GM19238 (cell line): ENCODE data around the gene BTNL3.

ENCODE experiments used
- DNase-seq: peaks from one replicate; pipeline ENCODE4 v3.0.0; 2011; ENCODE audit warnings: low spot score; ENCODE audit not compliant: insufficient read length

Gene BTNL3

DNA sequence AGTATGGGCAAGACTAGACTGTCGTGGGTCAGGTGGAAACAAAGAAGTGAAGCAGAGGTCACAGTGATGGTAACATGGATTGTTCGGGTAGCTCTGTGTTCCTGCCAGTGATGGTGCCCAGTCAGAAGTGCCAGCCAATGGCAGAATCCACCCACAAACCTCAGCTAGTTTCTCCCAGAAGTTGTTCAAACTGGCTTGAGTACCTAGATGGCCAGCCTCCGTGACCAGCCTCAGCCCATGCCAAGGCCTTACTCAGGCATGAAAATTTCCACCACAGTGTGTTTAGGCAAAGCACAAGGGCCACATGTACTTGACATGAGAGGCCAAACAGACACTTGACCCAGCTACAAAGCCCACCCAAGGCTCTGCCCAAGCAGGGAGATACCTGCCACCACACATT, 32.0 kb downstream of the BTNL3 start:
- no peak for DNase-seq

DNA sequence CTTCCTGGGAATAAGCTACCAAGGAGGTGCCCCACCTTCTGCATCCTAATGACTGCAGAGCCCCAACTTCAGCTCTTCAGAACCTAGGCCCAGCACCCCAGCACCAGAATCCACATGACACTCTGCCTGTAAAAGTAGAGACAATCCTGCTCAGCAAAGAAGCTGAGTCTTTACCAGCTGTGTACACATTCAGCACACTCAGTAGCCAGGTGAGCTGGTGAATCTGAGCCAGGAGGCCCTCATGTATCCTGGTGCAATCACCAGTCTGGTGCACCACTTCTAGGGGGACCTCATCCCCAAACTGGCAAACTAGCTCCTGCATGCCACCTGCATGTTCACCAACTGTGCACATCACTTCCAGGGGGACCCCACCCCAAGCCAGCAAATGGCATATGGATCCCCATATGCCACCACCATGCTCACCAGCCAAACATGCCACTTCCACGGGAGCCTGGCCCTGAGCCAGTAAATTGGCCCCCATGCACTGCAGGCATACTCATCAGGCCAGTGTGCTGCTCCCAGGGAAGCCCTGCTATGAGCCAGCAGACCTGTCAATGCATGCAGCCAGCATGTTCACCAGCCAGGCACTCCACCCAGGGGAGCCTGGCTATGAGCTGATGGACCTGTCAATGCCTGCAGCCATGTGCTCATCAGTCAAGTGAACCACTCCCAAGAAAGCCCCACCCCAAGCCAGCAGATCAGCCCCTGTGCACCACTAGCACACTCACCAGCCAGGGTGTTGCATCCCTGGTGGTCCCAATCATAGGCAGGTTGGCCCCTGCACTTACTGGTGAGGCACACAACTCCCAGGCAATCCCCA, 35.8 kb downstream of the BTNL3 start:
- no peak for DNase-seq

DNA sequence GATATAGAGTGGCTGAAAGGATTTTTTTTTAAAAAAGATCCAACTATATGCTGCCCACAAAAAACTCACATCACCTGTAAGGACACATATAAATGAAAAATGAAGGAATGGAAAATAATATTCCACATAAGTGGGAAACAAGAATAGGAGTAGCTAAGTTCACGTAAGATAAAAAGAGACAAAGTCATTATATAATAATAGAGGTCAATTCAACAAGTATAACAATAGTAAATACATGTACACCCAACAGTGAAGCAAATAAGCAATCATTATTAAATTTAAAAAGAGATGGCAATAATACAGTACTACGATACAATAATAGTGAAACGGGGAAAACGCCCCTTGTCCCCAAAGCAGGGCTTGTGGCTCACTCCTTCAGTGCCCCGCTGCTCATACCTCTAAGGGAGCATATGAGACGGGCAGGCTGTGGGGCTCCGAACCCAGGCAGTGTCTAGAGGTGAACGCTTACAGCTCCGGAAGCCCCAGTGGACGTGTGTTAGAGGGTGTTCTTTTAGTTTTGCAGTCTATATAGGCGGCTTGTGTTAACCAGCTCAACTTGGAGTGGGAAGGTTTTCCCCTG, 38.9 kb downstream of the BTNL3 start:
- DNase-seq, result no peak

DNA sequence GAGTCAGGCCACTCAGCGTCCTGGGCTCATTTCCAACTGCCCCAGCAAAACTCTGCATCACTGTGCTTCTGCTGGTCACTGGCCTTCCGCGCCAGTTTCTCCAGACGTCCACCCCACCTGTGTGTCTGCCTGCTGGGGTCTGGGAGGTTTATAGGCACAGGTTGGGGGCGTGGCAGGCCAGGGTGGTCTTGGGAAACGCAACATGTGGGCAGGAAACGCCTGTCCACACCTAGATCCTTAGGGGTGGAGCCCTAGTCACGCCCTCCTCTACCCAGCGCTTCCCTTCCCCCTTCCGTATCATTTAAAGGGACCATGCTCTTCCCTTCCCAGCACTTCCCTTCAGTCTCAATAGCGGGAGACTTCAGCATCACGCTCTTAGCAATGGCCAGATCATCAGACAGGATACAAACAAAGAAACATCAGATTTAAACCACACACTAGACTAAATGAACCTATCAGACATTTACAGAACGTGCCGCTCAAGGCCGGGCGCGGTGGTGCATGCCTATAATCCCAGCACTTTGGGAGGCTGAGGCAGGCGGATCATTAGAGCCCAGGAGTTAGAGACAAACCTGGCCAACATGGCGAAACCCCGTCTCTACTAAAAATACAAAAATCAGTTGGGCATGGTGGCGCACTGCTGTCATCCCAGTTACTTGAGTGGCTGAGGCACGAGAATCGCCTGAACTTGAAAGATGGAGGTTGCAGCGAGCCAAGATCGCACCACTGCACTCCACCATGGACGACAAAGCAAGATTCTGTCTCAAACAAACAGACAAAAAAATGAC, 39.6 kb downstream of the BTNL3 start:
- no peak for DNase-seq

DNA sequence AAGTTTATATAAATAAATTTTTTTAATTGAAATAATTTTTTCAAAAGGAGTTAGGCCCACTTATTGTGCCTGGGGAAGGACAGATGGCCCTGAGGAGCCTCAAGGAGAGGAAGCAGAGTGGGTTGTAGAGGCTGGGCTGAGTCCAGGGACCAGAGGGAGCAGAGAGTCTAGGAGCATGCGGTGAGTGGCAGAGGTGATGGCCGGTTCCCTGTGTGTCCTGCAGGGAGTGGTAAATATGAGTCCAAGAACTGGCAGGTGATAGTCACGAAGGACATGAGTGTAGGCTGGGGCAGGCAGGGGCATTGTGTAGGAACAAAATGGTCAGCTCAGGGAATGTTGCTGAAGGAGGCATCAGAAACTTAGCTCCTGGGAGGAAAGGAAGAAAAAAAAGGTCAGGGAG, 43.1 kb downstream of the BTNL3 start:
- DNase-seq, result no peak

DNA sequence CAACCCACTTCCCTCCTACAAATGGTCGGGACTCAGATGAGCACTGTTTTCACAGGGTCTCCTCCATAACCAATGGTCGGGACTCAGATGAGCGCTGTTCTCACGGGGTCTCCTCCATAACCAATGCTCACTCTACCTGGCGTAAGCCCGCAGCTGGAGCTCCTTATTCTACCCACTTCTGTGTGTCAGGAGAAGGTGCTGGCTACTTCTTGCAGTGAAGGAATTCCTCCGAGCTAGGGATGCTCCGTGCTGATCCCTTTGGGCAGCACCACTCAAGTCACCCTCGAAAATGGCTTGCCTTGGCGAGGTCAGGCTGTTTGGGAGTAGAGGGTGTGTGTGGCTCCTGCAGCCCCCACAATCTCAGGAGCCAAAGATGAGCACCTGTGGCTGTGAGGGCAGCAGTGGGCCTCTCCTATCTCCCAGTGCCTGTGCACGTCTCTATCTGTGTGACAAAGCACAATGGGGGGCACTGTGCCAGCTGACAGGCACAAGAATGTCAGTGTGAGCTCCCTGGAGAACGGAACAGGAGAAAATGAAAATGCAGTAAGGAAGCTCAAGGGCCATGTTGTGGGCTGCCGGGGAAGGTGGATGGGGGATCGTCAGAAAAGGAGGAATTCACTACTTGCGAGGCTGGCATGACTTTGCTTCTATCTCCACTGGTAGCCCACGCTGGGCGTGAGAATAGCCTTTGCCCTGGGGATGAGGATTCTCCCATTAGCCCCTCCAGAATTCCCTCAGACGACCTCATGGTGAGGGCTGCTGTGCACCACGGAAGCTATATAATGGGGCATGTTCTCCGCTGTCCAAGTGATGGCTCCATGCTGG, 47.6 kb downstream of the BTNL3 start:
- no peak for DNase-seq

DNA sequence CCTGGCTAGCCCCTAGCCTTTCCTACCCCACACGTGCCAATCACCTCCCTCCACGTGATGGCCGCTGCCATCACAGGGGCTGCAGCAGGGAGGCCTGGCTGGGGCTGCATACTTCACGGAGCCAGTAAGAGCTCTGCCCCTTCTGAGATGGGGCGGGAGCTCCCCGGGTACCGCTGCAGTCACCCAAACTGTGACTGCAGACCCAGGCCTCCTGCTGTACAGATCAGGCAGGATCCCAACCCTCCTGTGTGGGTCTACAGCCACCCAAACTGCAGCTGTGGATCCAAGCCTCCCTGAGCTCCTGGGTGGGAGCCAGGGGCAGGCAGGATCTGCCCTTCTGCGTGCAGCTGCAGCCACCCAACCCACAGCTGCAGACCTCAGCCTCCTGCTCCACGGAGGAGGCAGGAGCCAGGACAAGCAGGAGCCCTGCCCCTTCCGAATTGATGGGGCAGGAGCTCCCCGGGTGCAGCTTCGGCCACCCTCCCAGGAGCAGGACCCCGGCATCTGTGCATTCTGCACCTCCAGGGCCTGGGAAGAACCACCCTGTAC, 48.2 kb downstream of the BTNL3 start:
- no peak for DNase-seq

DNA sequence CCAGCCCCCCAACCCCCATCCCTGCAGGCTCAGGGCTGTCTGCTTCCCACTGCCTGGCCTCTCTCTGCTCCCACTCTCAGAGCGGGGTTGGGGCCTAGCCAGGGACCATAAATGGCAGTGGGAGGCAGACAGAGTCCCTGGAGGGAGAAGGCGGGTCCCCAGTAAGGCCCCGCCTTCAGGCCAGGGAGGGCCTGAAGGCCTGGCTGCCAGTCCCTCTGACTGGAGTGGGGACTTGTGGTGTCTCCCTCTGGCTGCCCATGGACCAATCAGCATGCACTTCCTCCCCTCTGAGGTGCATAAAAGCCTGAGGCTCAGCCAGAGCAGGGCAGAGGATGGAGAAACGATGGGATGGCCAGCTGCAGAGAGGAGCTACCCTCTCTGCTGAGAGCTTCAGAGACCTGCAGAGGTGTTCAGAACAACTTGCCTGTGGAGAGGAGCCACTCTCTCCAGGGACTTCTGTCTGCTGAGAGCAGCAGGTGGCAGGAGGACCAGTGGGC, 48.8 kb downstream of the BTNL3 start:
- no peak for DNase-seq

DNA sequence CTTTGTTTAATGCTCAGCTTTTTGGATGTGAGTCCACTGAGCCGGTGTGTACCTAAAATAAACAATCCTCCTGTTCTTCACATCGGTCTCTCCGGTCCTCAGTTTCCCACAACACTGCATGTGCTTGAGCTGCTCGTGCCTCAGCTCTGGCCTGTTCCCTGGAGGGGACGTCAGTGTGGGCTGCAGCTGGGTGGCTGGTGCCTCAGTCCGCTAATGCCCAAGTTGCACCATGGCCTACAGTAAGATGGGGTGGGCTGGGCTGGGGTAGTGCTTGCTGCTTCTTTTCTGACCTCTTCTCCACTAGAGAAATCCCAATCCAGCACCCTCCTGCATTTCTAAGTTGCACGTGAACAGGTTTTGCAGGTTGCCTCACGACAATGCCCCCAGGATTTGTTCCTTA, 50.8 kb downstream of the BTNL3 start:
- no peak for DNase-seq

DNA sequence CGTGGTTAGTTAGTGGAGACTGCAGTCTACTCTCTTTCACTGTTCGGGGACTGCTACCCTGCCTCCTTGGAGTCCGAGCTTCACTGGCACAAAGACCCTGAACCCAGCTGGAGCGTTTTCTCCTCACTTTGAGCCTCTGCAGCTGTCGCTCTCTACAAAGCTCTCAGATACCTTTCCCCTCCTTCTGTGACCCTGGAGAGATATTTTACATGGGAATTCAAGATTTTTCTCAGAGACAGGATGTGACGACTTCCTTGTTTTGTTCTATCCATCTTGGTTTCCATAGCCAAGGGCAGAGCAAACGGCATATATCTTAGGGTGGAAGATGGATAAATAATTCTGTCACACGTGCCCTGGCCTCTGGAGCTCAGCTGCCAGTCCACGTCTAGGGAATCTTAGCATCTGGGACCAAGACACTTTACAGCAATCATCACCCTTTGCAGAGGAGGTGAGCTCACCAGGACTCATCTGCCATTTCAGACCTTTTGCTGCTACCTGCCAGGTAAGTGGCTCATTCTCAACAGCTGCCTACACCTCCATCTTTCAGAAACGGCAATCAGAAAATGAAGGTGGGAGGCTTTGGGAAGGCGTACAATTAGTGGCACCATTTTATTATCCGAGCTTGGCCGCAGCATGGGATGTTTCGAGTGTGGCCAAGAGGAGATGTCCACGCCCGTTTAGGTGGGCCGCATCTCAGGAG, 51.4 kb downstream of the BTNL3 start, which contains the start of gene BTNL9:
TSS of gene BTNL9 (plus strand) at position 336 of the 700 bp plus-strand sequence. CDS start 5,224 bp downstream, outside the sequence.
- no peak for DNase-seq

DNA sequence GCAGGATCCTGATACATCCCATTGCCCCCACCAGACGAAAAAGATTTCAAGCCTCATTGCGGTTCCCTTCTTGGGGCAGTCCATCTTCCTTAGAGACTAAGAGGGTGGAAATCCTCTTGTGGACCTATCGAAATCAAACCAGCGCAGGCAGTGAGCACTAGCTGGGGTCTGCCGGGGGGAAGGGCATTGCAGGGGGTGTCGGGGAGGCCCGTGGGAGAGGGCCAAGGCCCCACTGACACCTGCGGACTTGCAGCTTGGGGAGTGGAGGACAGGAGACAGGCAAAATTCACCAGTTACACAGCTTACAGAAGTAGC, 51.9 kb downstream of the BTNL3 start:
- no peak for DNase-seq

DNA sequence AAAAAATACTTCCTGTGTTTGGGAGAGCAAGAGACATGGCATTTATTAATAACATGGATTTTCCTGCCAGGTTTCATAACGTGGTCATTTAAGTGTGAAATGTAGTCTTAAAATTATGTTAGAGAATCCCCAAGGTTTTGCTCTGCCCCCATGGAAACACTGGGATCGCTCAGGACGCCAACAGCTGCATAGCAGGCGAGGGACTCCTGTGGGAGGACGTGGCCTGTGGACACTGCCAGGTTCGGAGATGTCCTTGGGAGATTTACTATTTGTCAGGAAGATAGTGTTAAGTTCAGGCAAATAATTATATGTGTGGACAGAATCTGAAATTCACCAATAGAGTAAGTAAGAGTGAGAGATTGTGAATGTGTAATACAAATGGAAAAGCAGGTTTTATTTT, 52.4 kb downstream of the BTNL3 start:
- DNase-seq, result no peak

DNA sequence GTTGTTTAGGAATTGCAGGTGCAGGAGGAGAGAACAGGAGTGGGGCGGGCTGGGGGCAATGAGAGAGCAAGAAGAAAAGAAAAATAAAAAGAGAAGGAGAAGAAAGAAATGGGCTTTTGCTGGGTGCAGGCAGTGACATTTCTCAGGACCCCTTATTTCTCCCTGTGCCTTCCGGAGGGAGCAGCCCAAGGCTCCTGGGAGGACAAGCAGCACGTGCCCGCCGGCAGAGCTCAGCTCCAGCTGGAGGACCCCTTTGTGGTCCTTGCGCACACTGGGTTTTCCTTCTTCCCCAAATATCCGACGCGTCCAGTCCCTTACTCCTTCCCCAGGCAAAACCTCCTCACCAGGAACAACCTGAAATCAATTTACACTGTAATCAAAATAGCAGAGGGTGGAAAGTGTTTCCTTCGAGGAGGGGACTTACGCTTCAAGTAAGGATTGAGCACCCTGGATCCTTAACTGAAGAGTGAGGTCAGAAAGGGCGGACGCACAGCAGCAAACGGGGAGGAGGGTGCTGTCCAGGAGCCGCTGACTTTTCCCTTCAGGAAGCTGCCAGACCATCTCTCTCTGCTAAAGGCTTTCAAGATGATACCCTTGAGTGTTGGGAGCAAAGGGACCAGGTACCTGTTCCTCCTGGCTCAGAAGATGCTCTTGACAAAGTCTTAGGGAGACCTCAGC, 53.5 kb downstream of the BTNL3 start:
- DNase-seq, result no peak

DNA sequence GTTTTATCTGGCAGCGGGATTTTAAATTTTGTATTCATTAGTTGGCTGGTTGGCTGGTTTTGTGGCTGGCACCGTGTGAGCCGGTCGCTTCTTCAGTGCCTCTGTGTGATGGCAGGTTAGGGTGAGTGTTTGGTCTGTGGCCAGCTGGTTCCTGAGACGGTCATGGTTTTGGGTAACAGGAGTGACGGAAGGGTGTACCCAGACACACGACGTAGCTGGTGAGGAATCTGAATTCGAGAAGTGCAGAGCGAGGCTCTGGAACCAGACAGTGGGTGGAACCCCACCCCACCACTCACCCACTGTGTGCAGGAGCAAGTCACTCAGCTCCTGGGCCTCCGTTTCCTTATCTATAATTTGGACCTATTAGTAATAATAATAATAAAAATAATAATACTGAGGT, 54.1 kb downstream of the BTNL3 start:
- no peak for DNase-seq

DNA sequence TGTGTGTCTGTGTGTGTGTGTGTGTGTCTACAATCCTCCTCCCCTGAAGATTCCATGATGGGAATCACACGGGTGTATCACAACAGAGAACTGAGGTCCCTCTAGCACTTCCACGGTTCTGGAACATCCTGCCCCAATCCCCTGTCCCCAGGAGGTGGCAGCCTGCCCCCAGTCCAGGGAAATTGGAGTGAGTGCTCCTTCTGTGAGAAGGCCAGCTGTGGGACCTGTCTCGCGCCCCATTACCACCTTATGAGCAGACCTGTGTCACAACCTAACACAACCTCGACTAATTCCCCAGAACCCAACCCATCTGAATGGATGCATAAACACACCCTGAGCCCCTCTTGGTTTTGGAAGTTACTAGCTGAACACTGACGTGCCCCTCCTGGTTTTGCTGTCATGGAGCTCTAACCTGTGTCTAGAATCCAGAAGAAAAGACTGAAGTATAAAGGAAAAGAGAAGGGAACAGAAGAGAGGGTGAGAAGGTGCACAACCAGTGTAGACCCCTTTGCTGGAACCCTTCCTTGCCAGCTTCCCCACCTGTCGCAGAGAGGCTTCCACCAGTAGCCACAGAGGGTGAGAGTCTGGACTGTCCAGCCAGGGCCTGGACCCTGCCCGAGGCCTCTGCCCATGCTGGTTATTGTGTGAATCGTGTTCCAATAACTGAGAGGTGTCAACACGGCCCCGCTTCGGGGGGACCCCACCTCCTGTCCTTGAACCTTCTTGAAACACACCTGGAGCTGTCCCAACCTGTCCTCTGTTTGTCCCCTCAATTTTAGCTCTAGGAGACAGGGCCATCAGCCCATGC, 54.8 kb downstream of the BTNL3 start:
- no peak for DNase-seq

DNA sequence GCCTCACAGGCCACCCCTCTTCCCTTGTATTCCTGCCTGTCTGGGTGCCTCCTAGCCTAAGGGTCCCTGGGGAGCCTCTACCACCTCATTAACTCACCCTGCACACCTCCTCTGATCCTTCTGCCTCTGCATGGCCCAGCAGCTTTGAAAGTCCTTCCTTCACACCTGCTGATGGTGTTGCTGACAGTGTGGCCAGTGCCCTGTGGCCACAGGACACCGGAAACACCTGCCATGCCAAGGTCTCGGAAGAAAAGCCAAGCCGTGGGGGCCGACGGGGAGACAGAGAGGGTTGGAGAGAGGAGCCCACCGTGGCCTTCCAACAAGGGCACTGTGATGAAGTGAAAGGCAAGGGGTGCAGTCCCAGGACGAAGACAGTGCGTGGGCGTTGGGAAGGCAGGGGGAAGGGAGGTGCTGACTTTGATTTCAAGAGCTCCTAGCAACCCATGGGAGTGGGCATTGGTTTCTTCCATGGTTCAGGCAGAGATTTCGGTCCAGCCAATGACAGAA, 55.5 kb downstream of the BTNL3 start:
- DNase-seq, result no peak

DNA sequence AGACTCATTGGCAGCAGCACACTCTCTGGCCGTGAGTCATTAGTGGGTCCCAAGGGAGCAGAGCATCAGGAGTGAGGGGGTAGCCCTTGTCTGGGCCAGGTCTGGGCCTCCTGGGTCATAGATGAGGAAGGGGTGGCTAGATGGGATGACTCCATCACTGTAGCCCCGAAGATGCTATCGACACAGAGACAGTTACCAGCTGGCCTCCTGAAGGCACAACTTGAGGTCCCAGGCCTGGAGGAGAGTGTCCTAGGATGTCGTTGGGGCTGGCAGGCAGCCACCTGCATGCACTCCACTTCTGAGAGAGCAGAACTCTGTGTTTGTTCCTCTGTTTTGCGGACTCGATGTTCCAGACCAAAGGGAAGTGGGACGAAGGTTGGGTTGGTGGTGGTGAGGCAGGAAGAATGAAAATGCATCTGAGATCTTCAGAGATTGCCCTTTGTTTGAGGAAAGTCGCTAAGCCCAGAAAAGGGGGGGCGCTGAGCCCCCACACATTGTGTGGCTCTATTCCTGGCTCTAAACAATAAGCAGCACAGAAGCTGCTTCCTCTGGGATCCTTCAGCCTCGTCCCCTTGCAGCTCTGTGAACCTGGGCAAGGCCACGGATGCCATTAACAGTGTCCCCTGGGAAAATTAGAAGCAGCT, 56.1 kb downstream of the BTNL3 start:
- DNase-seq, result no peak

DNA sequence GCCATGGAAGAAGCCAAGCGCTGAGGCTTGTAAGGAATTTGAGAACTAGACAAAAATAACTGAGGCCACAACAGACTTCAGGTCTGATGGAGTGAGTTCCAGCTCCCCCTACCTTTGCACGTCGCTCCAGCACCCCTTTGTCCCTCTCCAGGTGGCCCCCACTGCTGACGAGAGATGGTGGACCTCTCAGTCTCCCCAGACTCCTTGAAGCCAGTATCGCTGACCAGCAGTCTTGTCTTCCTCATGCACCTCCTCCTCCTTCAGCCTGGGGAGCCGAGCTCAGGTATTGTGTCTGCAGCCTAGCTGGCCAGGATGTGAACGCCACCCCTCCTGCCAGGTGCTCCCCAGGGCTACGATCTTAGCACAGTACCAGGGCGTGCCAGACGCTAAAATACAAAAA, 56.7 kb downstream of the BTNL3 start:
- DNase-seq, result no peak
